ENCODE data around the gene PARD6B. TPM values are rescaled to one million over a fixed set of nuclear protein-coding genes. Genes with fewer than 3 reads are reported as not detected.

The PARD6B gene, protein sequence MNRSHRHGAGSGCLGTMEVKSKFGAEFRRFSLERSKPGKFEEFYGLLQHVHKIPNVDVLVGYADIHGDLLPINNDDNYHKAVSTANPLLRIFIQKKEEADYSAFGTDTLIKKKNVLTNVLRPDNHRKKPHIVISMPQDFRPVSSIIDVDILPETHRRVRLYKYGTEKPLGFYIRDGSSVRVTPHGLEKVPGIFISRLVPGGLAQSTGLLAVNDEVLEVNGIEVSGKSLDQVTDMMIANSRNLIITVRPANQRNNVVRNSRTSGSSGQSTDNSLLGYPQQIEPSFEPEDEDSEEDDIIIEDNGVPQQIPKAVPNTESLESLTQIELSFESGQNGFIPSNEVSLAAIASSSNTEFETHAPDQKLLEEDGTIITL
- under 0.01 and 0.13 TPM in 2 replicates for total RNA-seq

DNA sequence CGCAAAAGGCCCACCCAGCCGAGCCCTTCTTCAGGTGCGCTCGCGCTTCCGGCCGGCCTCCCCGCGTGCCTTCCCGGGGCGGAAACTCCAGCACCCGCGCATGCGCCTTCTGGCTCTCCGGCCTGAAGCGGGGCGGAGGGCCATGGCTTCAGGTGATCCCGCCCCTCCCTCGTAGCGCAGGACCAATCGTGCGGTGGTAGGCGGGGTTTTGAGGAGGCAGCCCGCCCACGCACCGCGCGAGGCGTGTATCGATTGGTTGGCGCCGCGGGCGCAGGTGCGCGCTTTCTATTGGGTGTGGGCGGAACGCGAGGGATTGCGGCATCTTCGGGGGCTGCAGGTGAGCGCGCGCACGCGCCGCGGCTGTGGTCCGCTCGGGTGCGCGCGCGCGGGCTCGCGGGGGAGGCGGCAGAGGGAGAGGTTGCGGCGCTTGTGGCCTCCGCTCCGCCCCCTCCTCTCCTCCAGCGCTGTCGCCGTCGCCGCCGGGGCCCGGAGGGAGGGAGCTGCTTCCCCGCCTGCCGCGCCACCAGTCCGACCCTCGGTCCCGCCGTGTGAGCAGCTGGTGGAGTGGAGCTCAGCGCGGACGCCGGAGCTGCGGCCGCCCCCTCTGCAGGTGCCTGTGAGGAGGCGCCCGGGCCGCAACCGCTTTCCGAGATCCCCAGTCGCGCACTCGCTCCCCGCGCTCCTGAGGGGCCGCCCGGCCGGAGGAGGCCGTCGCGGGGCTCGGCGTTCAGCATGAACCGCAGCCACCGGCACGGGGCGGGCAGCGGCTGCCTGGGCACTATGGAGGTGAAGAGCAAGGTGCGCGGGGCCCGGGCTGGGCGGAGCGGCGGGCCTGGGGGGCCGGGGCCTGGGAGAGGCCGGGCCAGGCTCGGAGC, at the start of gene PARD6B:
TSS of gene PARD6B (plus strand) at position 526 of the 875 bp plus-strand sequence. CDS start at position 733, 207 bp downstream.

DNA sequence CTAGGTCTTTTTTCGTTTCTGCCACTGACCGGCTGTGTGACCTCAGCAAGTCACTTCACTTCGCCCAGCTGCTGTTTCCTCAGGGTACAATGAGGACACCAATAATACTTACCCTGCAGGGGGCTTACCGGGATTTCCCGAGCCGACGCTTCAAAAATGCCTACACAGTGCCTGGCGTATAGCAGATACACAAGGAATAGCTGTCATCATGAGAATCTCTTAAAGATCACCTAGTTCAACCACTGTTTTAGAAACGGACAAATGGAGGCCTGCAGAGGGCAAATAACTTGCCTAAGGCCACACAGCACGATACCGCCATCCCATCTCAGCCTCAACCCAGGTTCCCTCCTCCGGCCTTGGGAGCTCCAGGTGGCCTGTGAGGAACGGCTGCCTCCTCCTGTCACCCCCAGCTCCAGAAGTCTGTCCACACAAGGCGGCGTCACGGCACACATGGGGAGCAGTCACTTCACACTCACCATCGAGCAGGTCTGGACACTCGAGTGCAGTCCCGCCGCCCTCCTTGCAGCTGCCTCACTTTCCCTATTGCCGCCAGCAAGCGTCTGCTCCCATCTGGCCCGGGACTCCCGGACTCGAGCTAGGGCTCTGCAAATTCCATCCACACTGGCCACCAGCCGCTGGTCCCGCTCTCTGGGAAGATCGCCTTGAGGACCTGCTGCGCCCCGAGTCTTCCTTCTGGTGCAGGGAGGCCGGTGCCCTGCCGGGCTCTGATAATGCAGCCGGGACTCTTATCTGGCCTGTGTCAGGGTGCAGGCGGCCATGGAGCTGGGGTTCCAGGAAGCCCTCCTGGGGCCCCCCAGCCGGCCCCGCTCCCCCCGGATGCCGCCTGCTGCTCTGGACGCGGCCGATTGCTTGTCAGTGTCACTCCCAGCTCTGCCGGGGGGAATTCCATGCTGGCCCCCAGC, 40.5 kb upstream of the PARD6B start, which contains the start of gene RIPOR3:
TSS of gene RIPOR3 (minus strand) at position 893 of the 923 bp plus-strand sequence. CDS start at position 479, 414 bp downstream.

DNA sequence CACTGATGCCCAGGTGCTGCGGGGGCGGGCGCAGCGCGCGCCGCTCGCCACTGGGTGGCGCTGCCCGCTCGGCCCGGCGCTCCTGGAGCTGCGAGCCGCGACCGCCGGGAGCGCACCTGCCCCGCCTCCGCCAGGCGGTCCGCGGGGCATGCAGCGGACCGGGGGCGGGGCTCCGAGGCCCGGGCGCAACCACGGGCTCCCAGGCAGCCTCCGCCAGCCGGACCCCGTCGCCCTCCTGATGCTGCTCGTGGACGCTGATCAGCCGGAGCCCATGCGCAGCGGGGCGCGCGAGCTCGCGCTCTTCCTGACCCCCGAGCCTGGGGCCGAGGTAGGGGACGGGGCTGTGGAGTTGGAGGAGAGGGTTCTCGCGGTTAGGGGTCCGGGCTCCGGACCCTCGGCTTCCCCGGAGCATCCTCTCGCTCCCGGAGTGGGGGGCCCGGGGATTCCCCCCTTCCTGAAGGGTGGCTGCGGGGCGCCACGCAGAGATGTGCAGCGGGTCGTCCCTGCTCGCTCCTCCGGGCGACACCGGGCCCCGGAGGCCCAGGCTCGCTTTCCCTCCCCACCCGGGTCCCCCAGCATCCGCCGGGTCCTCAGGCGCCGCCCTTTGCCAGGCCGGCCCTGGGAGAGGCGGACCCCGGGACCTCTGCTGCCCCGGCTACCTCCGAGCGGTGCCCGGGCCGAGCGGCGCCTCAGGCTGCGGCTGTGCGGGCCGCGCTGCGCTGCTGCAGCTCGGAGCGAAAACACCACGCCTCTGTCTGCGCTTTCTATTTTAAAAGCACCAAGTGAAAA, 63.7 kb downstream of the PARD6B start, which contains the start of gene BCAS4:
TSS of gene BCAS4 (plus strand) at position 216 of the 789 bp plus-strand sequence. CDS start at position 239, 23 bp downstream.

Other genes with a start within 250 kb of the PARD6B start
- 96.2 and 96.8 TPM in 2 replicates for gene PTPN1, start 221.2 kb upstream of the PARD6B start, total RNA-seq
- gene RIPOR3, start 40.0 kb upstream of the PARD6B start, total RNA-seq, result not detected in 2 replicates
- 1.00 and 3.4 TPM in 2 replicates for gene BCAS4, start 63.5 kb downstream of the PARD6B start, total RNA-seq
- gene ADNP, start 199.9 kb downstream of the PARD6B start, total RNA-seq, result 14.9 and 16.7 TPM in 2 replicates
- 80.9 and 86.9 TPM in 2 replicates for gene DPM1, start 227.0 kb downstream of the PARD6B start, total RNA-seq
- 4.2 and 6.5 TPM in 2 replicates for gene MOCS3, start 227.2 kb downstream of the PARD6B start, total RNA-seq